HG02970 (cell line): ENCODE data around the gene ENTHD1.
"Not testable (repeated sequence)": the region's sequence is repeated elsewhere in the genome, so short reads cannot be mapped to it uniquely, and the experiment has no call there.

Experiments used
- ATAC-seq: cut with Tn5 transposase; IDR thresholded peaks from one replicate; pipeline ENCODE4 v1.9.1; 2021; ENCODE audit warnings: mild to moderate bottlenecking, moderate library complexity, moderate number of reproducible peaks; ENCODE audit not compliant: unreplicated experiment, low FRiP score

The ENTHD1 gene

GRCh38 chr22:39851606-39852315 lies 41.8 kb downstream of the ENTHD1 start:
- no peak for ATAC-seq

- ATAC-seq: no peak
Observed at GRCh38 chr22:39847477-39847876, 46.1 kb downstream of the ENTHD1 start.

DNA sequence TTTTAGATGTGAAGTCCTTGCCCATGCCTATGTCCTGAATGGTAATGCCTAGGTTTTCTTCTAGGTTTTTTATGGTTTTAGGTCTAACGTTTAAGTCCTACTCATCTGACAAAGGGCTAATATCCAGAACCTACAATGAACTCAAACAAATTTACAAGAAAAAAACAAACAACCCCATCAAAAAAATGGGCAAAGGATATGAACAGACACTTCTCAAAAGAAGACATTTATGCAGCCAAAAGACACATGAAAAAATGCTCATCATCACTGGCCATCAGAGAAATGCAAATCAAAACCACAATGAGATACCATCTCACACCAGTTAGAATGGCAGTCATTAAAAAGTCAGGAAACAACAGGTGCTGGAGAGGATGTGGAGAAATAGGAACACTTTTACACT lies 47.0 kb downstream of the ENTHD1 start:
- ATAC-seq: not testable (repeated sequence)

- ATAC-seq: no peak
Observed at GRCh38 chr22:39845529-39845928, 48.0 kb downstream of the ENTHD1 start.

GRCh38 chr22:39839917-39840510 lies 53.5 kb downstream of the ENTHD1 start:
- ATAC-seq: no peak

GRCh38 chr22:39839204-39839603 lies 54.4 kb downstream of the ENTHD1 start:
- ATAC-seq: no peak

DNA sequence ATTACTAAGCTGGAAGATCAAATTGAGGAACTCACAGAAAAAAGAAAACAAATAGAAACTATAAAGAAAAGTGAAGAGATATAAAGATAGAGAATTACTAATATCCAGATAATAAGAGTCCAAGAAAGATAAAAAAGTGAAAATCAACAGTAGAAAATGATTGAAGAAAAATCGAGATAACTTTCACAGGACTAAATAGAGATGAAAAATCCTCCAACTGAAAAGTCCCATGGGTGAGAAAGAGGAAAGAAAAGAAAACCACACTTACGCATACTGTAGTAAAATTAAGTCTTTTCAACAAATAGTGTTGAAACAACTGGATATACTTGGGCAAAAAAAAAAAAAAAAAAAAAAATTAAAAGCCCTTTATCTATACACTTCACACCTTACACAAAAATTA lies 60.0 kb downstream of the ENTHD1 start:
- no peak for ATAC-seq

GRCh38 chr22:39833093-39833492 lies 60.5 kb downstream of the ENTHD1 start:
- ATAC-seq: no peak

DNA sequence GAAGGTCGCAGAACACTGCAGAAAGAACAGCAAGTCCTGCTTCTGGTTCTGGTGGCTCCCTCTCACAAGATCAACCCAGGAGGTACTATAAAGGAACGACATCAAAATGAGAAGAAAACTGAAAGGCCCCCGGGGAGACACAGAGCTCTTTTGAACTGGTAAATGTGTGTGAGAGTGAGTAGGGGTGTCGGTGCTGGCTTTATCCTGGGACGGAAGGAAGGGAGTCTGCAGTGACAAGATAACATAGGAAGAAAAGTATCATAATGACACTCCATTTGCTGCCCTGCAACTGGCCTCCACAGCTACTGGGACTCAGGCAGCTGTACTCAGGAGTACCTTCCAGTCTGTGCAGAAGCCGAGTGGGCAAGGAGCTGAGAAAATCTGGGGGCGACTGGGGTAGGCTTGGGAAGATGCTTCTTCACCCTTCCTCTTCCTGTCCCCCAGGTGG lies 60.9 kb downstream of the ENTHD1 start:
- ATAC-seq: no peak

DNA sequence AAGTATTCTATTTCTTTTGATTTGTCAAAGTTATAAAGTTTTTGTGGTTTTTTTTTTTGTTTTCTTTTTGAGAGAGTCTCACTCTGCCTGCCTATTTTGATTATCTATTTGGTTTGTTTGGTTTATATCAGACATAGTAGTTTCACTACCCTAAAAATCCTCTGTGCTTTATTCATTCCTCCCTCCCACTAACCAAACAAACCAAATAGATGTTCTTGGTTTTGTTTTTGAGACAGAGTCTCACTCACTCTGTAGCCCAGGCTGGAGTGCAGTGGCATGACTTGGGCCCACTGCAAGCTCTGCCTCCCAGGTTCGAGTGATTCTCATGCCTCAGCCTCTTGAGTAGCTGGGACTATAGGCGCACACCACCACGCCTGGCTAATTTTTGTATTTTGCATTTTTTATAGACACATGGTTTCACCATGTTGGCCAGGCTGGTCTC lies 67.9 kb downstream of the ENTHD1 start:
- ATAC-seq: no peak

- no peak for ATAC-seq
Observed at GRCh38 chr22:39821008-39821407, 72.6 kb downstream of the ENTHD1 start.

DNA sequence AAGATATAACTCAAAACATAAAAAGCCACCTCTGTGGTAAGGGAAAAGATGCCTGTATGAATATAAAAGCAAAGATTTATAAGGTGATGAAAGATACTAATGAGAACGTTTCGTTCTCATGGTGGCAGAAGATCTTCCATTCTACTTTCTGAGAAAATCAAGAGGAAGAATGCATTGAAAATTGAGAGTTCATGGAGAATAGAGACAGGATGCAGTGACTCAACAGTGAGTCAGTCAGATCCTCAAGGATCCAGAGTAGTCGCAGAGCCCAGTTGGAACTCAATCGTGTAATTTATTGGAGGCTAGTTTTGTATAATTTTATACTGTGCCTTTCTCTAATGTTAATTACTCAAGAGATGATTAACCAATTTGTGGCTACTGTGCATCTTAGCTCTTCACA lies 73.3 kb downstream of the ENTHD1 start:
- ATAC-seq: no peak

DNA sequence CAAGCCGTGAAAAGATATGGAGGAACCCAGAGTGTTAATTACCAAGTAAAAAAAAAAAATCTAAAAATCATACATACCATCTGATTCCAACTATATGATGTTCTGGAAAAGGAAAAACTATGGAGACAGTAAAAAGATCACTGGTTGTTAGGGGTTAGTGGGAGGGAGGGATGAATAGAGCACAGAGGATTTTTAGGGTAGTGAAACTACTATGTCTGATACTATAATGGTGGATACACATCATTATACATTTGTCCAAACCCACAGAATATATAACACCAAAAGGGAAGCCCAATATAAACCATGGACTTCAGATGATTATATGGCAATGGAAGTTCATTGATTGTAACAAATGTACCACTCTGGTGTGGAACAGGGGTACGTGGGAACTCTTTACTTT lies 74.1 kb downstream of the ENTHD1 start:
- ATAC-seq: no peak

DNA sequence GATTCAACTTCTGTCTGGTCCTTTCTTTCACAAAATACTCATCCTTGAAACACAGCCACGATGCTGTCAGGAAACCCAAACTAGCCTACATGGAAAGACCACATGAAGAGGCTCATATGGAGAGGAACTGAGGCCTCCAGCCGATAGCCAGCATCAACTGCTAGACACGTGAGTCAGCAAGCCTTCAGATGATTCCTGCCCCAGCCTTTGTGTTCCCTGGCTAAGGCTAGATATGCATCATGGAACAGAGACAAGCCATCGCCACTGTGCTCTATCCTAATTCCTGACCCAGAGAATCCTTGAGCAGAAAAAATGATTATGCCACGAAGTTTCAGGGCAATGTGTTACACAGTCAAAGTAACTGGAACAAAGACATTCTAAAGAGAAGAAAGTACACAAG lies 75.5 kb downstream of the ENTHD1 start:
- ATAC-seq: no peak

- ATAC-seq: no peak
Observed at GRCh38 chr22:39815932-39816331, 77.6 kb downstream of the ENTHD1 start.

GRCh38 chr22:39814899-39815298 lies 78.7 kb downstream of the ENTHD1 start:
- ATAC-seq: no peak

DNA sequence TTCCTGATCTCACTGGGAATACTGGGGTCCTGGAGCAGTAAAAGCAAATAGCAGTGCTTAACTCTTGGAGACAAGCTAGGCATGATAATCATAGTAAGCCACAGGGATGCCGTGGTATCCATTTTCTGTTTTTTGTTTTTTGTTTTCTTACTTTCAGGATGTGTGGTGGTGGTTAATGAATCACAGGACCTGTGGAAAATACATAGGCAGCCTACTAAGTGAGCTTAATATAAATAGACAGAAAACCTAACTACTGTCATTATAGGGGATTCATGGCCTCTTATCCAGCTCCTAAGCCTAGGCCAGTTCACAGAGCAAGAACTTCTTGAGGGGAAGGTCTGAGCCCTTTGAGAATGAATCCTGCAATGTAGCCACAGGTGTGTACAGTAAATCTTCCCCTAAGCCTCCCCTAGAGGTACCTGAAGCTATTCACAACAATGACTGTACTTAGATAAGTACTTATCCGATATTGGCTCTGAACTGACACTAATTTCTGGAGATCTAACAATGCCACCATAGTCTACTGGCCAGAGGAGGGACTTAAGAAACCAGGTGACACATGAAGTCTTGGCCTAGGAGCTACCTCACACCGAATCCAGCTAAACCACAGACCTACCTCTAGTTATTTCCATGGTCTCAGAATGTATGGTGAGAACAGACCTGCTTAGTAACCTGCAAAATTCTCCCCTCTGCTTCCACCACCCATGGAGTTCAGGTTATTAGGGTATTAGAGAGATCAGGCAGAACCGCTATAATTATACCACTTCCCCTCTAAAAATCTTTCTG lies 83.6 kb downstream of the ENTHD1 start:
- ATAC-seq: no peak

DNA sequence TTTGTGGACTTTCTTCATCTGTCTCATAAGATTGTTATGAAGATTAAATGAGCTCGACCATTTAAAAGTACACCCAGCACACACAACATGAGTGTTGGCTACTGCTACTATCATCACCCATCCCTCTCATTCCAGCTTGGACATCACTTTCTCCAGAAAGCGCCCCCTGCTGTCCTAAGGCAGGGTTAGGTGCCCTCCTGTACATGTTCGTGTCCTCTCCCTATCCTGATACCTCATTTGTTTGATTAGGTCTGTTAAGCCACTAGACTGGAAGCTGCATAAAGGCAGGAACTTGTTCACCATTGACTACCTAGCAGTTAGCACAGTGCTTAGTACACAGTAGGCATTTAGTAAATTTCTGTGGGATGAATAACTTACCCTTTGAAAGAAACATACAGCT lies 85.5 kb downstream of the ENTHD1 start:
- ATAC-seq: no peak

DNA sequence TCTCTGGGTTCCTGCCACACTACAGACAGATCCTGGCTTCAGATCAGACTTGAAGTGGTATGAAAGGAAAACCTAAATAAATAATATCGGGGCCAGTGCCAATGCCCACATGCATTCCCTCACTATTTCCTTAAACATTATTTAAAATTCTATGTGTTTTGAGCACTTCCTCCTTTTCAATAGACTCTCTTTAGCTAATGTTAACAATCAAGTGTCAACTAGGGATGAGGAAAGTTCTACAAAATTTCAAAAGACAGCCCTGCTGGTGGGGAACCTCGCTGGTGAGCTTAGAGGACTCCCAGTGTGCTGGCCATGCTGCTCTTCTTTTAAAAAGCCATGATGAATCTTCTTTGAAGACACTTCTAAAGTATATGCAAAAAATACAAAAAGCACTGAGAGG lies 87.5 kb downstream of the ENTHD1 start:
- ATAC-seq: no peak

DNA sequence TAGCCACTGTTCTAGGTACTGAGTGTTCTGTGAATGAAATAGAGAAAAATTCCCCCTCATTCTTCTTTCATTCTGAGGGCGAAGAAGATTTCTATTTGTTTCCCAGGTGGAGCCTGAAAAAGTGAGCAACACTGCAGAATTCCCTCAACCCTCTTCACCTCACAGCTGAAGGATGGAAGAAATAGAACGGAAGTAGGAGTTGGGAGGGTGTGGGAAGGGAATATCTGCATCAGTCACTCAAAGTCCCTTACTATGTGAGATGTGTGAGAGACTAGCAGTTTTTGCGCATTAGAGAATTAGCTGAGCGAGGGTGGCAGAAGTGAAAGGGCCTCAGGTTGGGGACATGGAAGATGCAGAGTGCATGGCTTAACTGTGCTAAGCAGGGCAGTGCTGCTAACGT lies 88.4 kb downstream of the ENTHD1 start:
- ATAC-seq: no peak

- ATAC-seq: no peak
Observed at GRCh38 chr22:39802682-39803081, 90.9 kb downstream of the ENTHD1 start.
